Measurements from ENCODE around the gene USP6.
"Not testable (repeated sequence)": the region's sequence is repeated elsewhere in the genome, so short reads cannot be mapped to it uniquely, and the experiment has no call there.

The USP6 gene

DNA sequence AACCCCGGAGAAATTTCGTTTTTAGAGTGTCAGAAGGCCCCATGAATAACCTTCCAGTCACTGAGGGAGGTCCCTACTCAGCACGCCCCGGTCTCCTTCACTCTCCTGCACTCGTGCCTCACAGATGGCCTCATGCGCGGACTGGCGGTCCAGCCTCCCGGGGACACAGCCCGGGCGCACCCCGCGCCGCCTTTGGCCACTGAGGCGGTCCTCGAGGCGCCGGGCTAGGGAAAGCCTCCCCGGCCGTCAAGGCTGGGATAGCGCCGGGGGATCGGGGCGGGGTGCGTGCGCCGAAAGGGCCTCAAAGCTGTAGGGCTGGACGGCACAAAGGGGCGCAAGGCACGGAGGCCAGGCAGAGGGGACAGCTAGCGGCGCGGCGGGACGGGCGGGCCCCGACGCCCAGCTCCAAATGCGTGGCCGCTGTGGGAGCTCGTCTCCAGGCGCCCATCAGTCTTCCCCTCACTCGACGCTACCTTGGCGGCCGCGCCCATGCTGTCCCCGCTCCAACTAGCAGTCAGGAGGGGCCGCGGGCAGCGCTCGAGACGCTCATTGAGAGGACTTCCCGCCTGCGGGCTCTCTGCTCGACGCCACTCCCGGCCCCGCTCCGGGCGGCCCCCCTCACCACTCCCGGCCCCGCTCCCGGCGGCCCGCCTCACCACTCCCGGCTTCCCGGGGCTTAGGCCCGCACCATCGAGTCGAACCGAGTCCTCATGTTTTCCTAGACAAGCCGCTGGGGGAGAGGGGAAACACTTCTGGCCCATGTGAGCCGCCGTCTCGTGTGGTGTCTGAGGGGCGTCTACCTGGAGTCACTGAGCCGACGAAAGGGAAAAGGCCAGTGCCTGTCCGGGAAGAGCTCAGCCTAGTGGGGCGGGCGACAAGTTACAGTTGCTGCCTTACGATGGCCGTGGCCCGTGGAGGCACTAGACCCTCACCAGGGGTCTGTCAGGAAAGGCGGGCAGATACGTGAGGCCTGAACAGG, at the start of gene USP6:
USP6 (plus strand) TSS at position 360 of the 979 bp plus-strand sequence. CDS start 14,336 bp downstream, outside the sequence.
- in situ Hi-C loops (cut with HindIII; ENCODE audit: low sequenced_read_pairs): no loop called here

DNA sequence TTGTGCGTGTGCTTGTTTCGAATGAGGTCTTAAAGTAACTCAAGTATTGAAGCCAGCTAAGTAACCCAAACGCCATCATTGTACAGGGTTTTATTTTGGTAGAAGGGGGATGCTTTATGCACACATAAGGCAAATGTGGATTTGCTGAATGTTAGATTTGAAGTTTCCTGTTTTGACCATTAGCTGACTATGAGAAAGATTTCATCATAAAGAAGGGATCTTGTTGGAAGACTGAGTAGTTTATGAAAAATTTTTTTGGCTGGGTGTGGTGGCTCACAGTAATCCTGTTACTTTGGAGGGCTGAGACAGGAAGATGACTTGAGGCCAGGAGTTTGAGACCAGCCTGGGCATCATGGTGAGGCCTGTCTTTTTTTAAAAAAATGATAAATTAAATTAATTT, 47.6 kb upstream of the USP6 start:
- in situ Hi-C loops (cut with HindIII; ENCODE audit: low sequenced_read_pairs): no loop called here

DNA sequence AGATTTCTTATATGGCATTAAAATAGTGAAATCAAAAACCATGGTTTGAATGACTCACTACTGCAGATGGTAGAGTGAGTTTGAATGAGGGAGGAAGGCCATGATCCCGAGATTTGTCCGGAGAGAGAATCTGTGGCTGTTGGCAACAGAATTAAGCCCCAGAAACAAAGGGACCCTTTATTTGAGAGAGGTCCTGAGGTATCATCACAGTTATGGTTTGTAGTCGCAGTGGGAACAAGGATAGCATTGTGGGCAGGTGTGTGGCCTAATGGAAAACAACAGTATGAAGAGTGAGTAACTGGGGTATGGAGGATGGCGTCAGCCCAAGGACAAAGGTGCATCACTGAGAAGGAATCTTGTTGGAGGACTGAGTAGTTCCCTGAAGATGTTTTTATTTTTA, 46.1 kb upstream of the USP6 start:
- in situ Hi-C loops (cut with HindIII; ENCODE audit: low sequenced_read_pairs): no loop called here

DNA sequence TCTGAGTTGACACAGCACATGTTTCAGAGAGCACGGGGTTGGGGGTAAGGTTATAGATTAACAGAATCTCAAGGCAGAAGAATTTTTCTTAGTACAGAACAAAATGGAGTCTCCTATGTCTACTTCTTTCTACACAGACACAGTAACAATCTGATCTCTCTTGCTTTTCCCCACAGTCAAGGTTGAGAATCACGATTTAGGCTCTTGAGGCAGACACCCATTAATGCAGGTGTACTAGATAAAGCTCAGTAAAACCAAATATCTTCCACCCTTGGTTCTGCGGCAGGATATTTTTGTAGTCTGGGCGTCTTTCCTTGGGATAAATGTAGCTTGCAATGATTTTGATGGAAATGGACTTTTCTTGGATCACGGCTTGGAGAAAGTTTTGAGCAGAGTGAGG, 40.4 kb upstream of the USP6 start:
- in situ Hi-C loops (cut with HindIII; ENCODE audit: low sequenced_read_pairs): not testable (repeated sequence)

DNA sequence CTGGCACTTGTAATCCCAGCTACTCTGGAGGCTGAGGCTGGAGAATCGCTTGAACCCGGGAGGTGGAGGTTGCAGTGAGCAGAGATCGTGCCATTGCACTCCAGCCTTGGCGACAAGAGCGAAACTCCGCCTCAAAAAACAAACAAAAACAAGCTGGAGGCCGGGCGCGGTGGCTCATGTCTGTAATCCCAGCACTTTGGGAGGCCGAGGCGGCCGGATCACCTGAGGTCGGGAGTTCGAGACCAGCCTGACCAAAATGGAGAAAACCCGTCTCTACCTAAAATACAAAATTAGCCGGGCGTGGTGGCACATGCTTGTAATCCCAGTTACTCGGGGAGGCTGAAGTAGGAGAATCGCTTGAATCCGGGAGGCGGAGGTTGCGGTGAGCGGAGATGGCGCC, 38.6 kb upstream of the USP6 start:
- in situ Hi-C loops (cut with HindIII; ENCODE audit: low sequenced_read_pairs): not testable (repeated sequence)

DNA sequence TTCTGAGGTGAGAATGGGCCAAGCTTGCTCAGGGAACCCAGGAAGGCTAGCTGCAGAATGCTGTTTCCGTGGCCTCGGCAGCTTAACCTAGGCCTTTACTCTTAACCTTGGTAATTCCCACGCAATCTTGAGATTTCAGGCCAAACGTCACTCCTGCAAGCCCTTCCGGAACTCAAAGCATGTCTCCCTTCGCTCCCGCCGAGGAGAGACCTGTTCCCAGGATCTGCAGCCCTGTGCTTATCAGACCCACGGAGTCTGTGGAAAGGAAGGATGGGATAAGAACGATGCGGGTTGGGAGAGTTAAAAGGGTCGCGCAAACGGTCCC, 38.1 kb upstream of the USP6 start:
- in situ Hi-C loops (cut with HindIII; ENCODE audit: low sequenced_read_pairs): no loop called here

DNA sequence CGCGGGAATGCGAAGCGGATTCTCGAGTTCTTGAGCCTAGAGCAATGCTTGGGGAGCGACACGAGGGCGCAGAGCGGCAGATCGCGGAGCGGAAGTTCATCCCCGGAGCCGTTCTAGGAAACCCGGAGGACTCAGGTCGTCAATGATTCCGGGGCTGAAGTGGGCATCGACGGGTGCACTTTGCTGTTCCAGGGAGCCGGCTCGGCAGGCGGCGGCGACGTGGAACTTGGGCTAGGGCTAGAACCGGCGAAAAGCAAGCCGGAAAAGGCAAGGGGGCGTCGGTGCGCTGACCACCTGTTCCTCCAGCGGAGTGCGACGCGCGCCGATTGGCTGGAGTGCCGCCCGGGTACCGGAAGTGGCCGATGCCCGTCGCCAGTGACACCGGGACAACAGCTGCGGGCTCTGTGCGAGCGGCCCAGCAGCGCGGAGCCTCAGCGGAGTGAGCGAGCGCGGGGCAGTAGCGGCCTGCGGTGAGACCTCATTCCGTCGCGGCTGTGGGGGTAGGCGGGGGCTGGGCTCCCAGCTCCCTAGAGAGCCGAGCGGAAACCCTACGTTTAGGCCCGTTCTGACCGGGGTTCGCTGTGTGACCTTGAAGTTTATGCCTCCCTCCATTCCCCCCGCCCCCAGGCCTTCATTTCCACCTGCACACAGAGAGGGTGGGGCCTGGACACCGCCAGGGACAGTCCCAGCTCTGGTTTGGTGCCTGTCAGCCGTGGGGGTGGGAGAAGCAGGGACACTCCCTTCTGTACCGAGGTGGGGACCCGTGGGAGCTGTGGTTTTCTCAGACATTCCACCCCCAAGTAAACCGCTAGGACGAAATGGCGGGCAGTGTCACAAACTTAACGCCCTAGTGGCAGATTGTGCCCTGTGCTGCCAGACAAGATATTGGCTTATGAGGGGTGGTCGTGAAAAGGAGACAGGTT, 37.5 kb upstream of the USP6 start, which contains the start of gene ZFP3:
ZFP3 (plus strand) TSS at position 362 of the 923 bp plus-strand sequence. CDS start 13,038 bp downstream, outside the sequence.
- in situ Hi-C loops (cut with HindIII; ENCODE audit: low sequenced_read_pairs): no loop called here

DNA sequence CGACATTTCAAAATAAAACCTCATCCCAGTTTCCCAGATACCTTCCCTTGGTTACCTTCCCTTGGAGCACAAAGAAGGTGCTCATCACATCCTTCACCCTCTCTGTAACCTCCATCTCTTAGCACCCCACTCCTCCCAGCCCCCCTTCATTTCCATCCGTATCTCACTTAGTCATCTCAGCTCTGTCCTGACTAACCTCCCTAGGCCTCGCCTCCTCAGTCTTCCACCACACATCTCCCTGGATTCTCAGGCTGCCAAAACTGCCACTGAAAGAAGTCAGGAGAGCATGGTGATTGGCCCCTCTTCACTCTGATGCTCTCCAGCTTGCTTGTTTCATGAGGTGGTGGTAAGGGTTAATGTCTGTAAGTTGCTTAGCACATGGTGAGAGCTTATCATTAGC, 35.2 kb upstream of the USP6 start:
- in situ Hi-C loops (cut with HindIII; ENCODE audit: low sequenced_read_pairs): no loop called here

DNA sequence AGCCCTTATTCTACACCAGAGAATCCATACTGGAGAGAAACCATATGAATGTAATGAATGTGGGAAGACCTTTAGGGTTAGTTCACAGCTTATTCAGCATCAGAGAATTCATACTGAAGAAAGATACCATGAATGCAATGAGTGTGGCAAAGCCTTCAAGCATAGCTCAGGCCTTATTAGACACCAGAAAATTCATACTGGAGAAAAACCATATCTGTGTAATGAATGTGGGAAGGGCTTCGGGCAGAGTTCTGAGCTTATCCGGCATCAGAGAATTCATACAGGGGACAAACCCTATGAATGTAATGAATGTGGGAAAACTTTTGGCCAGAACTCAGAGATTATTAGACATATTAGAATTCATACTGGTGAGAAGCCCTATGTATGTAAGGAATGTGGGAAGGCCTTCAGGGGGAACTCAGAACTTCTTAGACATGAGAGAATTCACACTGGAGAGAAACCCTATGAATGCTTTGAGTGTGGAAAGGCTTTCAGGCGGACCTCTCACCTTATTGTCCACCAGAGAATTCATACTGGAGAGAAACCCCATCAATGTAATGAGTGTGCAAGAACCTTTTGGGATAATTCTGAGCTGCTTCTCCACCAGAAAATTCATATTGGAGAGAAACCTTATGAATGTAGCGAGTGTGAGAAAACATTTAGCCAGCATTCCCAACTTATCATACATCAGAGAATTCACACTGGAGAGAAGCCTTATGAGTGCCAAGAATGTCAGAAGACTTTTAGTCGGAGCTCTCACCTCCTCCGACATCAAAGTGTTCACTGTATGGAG, 23.4 kb upstream of the USP6 start:
- in situ Hi-C loops (cut with HindIII; ENCODE audit: low sequenced_read_pairs): no loop called here

DNA sequence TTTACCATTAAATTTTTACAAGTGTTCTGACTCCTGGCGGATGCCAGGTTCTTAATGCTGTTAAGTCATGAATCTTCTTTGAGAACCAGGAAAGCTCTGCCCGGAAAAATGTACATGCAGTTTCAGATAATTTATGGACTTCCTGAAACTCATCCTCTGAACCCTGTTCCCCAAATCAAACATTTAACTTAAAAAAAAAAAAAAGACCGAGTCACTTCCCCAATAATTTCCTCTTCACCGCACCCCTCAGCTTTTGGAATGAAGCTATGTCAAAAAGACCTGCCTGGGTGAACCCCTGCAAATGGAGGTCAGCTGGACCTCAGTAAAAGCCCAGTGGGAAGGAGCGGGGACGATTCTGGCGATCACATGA, 19.1 kb upstream of the USP6 start:
- in situ Hi-C loops (cut with HindIII; ENCODE audit: low sequenced_read_pairs): no loop called here

DNA sequence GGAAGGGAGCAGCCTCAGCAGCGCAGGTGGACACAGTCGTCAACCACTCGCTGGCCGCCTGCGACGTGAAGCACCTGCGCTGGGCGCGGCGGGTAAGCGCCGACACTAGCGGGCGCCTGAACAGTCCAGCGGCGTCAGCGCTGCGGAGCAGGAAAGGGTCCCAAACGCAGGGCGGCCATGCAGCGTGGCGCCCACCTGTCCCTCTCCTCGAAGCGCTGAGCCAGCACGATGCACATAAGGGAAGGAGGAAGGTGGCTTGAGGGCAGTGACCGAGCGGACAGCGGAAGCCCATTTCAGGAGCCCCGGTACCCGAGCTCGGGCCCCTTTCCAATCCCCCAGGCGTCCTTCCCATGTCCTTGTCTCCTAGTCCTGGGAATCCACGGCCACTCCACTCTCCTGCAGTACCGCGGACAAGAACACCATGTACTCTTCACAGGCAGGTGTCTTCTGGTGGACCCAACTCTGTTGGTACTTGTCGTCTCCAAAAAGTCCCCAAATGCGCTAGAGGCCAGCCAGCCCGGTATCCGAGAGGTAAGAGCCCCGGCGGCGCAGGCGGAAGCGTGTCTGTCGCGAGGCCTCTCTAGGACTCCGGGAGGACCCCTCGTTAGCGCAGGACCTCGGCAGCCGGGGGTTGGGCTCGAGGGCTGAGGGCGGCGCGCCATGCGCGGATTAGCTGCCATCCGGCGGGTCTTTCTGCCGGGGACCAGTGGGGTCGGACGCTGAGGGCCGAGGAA, 18.6 kb upstream of the USP6 start:
- in situ Hi-C loops (cut with HindIII; ENCODE audit: low sequenced_read_pairs): no loop called here

DNA sequence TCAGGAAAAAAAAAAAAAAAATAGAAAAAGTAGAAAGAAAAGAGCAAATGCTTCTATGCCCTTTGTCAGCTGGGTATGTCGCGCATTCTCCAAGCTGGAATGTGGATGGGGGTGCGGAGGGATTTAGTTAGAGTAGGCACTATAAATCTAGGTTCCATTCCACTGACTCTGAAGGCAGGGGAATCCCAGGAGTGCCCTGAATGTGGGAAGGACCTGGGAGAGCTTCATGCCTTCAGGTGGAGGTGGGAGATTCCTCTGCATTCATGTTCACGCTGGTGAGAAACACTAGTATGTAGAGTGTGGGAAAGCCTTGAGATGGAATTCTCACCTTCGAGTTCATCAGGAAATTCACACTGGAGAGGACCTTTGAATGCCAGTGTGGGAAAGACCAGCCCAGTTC, 16.6 kb upstream of the USP6 start:
- in situ Hi-C loops (cut with HindIII; ENCODE audit: low sequenced_read_pairs): no loop called here

DNA sequence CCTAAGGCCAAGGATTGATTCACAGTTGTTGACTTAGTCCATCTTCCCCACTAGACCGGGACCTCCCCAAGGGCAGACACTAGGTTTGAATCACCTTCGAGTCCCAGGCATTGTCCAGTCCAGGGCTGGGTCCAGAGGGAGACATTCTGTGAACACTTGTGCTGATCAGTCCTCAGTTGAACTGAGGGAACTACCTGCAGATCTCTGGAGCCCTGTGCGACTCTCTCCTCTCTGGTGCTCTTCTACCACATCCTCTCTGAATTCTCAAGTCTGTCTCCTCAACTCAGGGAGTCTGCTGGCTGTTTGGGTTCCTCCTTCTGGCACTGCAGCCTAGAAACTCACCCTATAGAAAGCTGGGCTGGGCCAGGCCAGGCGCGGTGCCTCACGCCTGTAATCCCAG, 15.0 kb upstream of the USP6 start:
- in situ Hi-C loops (cut with HindIII; ENCODE audit: low sequenced_read_pairs): no loop called here

DNA sequence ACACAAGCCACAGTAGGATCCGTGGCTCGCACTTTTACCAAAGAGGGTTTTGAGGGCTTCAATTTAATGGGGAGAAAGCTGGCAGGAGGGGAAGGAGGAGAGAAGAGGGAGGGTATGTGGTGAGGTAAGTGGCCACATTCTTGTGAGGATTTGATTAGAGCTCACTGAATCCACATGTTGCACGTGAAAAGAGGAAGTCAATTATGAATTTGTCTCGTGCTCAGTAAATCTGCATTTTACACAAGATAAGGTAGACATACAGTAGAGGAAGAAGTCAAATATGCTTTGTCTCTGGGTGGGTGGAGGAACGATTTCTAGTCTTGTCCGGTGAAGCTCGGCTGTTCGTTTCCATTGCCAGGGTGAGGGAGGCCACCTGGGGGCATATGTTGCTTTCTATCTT, 5.0 kb upstream of the USP6 start:
- in situ Hi-C loops (cut with HindIII; ENCODE audit: low sequenced_read_pairs): no loop called here

DNA sequence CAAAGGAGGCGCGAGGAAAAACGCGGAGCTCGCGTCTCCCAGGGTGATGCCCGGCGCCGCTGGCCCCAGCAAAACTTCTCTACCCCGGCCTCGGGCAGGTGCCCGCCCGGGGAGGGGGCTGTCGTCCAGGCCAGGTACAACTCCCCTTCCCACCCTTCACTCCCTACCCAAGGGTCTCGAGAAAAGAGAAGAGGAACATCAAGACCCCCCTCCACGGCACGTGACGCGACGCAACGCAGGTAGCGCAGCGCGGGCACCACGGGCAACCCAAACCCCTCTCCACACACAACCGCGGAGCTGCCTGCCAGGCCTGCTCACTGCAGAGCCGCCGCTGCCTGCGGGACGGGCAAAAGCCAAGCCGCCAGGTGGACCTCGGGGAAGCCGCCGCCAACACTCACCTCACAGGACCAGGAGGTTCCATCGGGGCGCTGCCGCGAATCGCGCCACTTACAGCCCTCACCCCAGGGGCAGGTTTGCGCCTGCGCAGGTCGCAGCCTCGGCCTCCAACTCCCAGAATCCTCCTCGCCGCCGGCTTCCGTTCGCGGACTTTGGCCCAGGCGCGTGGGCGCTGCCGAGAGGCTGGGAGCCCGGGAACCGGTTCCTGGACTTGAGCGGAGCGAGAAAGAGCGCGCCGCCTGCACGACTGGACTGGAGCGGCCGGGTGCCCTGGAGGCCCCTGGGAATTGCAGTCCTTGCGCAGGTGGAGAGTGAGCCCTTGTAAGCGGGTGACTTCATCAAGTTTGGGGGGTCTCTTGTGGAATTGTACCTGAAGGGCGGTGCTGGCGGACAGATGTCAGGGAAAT, 4.2 kb upstream of the USP6 start, which contains the start of gene ZNF232:
ZNF232 (minus strand) TSS at position 477 of the 803 bp plus-strand sequence; CDS start at position 421, 56 bp downstream.
- in situ Hi-C loops (cut with HindIII; ENCODE audit: low sequenced_read_pairs): no loop called here

DNA sequence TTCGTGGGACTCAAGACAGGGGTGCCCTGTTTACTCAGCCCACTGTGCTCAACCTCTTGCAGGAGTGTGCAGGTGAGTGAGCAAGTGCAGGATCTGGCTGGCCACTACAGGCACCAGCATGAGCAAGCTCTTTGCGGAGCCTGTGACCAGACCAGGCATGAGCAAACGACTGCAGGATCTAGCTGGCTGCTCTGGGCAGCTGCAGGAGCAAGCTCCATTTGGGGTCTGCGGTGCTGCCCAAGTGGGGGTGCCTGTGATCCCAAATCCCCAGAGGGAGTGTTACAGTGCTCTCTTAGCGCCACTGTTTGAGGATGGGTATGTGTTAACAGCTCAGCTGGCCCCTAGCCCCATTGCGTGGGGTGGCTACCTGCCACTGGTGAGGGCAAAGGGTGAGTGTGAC, 2.4 kb downstream of the USP6 start:
- in situ Hi-C loops (cut with HindIII; ENCODE audit: low sequenced_read_pairs): no loop called here

DNA sequence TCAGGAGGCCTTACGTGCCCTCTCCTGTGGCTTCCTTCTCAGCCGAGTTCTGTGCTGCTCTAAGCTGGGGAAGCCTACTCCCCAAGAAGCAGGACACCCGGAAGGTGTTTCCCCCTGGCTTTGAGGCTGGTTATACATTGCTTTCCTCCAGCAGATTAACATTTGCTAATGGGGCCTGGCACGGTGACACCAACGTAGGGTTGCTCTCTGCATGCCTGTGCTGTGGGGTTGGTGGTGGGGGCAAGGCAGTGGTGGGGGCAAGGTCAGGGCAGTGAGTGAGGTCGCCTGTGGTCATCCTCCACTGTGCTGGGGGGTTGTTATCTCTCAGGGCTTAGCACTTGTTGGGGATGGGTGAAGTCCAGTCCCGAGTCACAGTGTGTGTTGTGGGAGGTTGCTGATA, 4.2 kb downstream of the USP6 start:
- in situ Hi-C loops (cut with HindIII; ENCODE audit: low sequenced_read_pairs): no loop called here

DNA sequence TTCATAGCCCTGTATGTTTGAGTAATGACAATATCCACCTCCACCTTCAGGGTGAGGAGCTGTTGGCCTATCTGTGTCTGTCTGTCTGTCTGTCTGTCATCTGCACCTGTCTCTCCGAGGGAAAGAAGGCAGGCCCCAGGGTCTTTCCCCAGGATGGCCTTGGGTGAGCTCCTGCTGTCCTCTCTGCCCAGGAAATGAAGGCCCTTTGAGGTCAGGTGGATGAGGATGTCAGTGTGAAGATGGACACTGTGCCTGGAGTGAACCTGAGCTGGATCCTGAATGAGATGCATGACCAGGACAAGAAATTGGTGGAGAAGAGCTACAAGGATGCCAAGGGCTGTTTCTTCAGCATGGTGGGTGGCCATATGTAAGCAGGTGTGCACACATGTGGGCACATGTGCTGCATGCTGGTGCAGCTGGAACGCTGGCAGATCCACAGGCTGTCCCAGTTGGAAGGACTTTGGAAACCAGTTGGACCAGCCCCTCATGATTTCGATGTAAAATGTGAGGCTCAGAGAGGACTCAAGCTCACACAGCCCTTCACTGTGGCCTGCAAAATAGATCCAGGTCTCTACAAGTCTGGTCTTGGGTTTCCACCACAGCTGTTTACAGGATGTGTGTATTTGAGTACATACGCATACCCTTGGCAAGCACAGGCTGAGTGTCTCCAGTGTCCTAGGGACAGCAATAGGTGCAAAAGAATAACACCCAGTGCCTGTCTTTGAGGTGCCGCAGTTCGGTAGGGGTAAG, 4.8 kb downstream of the USP6 start:
- in situ Hi-C loops (cut with HindIII; ENCODE audit: low sequenced_read_pairs): not testable (repeated sequence)

Data from DLD1 (cell line).